AML-193 (cell line): ENCODE measurements around the gene DCHS1.

Source experiments
- DNase-seq, 2 experiments: peaks; one replicate each; lab custom pipeline; 2025; lab: John Stamatoyannopoulos, UW

Gene DCHS1

GRCh38 chr11:6626971-6627761 lies 28.4 kb downstream of the DCHS1 start:
- no peak for DNase-seq

- no peak for DNase-seq
Observed at GRCh38 chr11:6625832-6626420, 29.7 kb downstream of the DCHS1 start.

DNA sequence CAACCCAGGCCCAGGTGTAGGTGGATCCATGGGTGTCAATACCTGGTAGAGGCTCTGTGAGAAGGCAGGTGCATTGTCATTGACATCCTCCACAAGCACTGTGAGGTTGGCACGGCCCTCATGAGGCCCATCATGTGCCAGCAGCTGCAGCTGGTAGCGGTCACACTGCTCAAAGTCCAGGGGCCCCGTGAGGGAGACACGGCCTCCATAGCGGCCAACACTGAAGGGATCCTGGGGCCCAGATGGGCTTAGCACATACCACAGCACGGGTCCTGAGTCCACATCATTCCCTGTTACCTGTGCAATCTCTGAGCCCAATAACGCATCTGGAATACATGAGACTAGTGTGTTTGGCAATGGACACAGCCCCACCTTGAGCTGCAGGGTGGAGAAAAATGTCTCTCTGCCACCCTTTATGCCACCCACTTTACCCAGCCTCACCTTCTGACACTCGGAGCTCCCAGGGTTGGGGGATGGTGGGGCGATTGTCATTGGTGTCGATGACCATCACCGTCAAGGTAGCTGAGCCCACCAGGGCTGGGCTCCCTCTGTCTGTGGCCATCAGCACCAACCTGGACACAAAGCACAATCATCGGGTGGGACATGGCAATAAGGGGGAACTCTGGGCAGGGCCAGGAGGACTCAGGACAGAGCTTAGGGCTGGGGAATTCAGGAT lies 30.3 kb downstream of the DCHS1 start:
- DNase-seq, result no peak

GRCh38 chr11:6623391-6624363 lies 31.9 kb downstream of the DCHS1 start:
- DNase-seq, result no peak

DNA sequence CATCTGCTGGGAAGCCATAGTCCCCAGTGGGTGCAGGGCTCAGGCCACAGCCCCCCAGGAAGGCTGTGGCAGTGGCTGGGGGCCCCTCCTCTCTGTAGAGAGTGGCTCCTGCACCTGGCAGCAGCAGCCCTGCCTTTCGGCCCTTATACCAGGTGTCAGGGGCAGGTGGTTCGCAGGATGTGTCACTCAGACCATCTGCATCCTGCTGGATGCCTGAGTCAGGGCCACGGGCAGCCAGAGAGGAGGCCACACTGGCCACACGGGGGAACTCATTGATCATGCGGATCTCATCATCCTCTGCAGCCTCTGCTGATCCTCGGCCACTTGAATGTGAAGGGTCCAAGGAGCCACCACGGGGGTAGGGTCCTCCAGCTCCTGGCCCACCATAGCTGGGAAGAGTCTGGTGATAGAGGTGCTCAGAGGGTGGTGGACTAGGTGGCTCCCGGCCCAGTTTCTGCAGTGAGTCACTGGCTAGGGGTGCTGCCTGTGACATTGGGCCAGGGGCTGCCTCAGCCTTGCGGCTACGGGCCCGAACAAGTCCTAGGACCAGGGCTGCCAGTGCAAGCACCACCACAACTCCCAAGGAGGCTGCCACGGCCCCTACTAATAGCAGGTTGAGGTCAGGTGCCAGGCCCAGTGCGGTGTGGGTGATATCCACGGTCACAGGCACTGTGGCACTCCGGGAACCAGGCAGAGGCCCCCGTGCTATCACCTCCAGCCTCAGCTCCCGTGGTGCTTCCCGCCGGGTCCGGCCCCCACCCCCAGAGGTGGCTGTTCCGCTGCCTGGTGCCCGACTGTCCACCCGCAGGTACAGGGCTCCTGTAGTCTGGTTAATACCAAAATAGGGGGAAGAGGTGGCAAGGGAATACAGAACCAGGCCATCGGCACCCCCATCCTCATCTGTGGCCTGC lies 33.1 kb downstream of the DCHS1 start:
- DNase-seq, result no peak

GRCh38 chr11:6621711-6622211 lies 33.8 kb downstream of the DCHS1 start:
- DNase-seq, result no peak

DNA sequence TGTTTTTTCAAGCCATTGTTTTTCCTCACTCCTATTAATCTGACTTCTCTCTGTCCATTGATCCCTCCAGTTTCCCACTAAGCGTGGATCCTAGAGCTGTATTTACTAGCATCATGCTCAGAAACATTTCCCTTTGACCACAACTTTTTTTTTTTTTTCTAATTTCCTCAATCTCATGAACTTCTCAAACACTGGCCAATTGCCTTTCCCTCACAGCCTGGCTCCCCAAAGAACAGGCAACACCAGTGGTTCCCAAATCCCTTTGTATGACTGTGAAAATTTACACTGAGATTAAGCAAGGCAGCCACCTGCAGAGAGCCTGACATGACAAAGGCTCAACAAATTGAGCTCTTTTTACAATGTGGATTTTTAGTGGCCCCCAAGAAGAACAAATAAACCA lies 35.0 kb downstream of the DCHS1 start:
- DNase-seq, result peak; percentile 9 to 31

GRCh38 chr11:6619004-6619745 lies 36.4 kb downstream of the DCHS1 start, which contains the start of gene TPP1:
TSS of gene TPP1 (minus strand) at chr11:6619422. CDS start at chr11:6619400, 22 bp downstream.
- DNase-seq, result peak; percentile 85 to 90

DNA sequence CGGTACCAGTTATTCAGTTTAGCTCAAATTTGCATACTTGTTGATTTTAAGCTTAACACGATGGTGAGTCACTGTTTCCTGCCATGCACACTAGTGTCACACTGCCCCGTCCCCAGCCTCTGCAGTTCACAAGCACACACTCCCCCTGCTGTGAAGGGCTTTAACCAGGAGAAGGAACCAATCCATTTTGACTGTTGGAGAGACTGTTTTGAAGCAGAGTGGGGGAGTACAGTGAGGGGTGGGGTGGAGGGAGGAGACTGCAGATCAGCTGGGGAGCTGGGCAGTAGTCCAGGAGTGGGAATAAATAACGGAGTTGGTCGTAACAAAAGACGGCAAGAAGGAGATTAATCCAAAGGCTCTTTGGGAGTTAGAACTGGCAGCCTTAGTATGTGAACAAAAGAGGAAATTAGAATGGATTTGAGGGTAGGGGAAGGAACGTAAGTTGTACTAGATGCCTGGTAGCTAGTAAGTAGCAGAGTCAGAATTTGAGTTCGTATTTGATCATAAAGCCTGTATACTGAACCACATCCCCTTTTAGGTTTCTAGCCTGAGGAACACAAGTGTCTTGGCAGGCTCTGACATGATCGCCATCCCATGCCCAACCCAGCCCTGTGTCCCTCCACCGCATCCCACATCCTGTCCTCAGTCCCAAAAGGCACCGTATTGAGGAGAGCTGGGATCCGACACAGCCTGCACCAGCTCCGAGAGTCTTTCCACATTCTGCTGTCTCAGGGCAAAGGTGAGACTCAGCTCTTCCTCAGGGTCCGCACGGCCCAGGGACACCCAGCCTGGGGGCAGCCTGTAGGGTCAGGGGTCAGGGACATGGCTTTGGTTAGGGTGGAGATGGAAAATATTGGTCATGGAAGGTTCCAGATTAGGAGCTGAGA lies 37.2 kb downstream of the DCHS1 start:
- peak; percentile 83 to 89 for DNase-seq

- DNase-seq, result peak; percentile 50 to 63
Observed at GRCh38 chr11:6617315-6617781, 38.3 kb downstream of the DCHS1 start.

- DNase-seq, result no peak
Observed at GRCh38 chr11:6616596-6617250, 38.9 kb downstream of the DCHS1 start.

- DNase-seq, result no peak
Observed at GRCh38 chr11:6615882-6616585, 39.6 kb downstream of the DCHS1 start.

DNA sequence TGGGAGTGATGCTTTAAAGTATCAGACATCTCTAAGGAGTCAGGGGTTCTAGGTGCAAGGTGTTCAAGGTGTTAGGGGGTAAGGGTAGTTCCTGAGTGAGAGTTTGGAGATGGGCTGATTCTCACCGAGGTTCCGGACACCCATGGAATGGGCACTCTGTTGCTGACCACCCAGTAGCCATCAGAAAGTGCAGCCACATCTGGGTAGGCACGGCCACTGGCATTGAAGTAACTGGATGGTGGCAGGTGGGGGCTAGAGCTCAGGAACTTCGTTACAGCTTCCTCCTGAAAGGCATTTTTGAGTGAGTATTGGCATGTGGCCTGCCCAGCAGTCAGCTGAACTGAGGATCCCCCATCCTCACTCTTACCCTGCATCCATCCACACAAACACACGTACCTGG lies 40.6 kb downstream of the DCHS1 start:
- DNase-seq, result no peak

DNA sequence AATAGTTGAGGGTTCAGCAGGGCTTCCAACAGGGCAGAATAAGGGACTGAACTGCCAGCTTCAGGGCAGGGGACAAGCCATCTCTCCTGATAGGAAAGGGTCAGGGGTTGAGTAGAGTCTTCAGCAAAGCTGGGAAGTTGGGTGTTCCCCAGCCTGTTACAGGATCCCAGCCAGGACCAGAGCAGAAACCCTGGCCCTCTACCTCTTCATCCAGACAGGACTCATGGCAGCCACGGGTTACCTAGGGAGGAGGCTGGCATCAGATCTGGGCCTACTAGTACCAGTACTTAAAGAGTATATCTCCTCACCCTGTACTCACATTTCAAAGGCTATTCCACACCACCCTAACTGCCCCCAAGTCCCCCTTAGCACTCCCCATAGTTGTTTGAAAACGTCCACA lies 41.2 kb downstream of the DCHS1 start:
- DNase-seq, result no peak

- DNase-seq, result no peak
Observed at GRCh38 chr11:6613496-6613895, 42.1 kb downstream of the DCHS1 start.

GRCh38 chr11:6612213-6613041 lies 43.2 kb downstream of the DCHS1 start, which contains the start of gene TAF10:
TSS of gene TAF10 (minus strand) at chr11:6612216. CDS start at chr11:6612189, 27 bp downstream.
- DNase-seq, result peak; percentile 88 to 94

GRCh38 chr11:6611963-6612212 lies 43.7 kb downstream of the DCHS1 start:
- DNase-seq, result no peak
